ENCODE measurements around the gene NCOA5.

NCOA5 gene

GRCh38 chr20:46119028-46119546 lies 29.3 kb upstream of the NCOA5 start:
- no peak for TF ChIP-seq CTCF (conservative IDR thresholded peaks at IDR 0.05)
- no peak for TF ChIP-seq ZFX (IDR thresholded peaks at IDR 0.05)

GRCh38 chr20:46118481-46119020 lies 28.8 kb upstream of the NCOA5 start:
- H3K27ac ChIP-seq, result no peak overlapping the region
- TF ChIP-seq ZFX (IDR thresholded peaks at IDR 0.05) (no peak), CTCF (conservative IDR thresholded peaks at IDR 0.05) (no peak)

More at GRCh38 chr20:46119028-46119546, 29.3 kb upstream of the NCOA5 start:
- H3K27ac ChIP-seq, result no peak overlapping the region

- TF ChIP-seq CTCF (conservative IDR thresholded peaks at IDR 0.05) (no peak), ZFX (IDR thresholded peaks at IDR 0.05) (no peak)
- no peak within 1 kb of the TSS for H3K27ac ChIP-seq
Measured at GRCh38 chr20:46117704-46118467, 28.1 kb upstream of the NCOA5 start, which contains the start of gene CD40. Gene CD40 (plus strand): TSS chr20:46118314. CDS start chr20:46118344, 30 bp downstream.

GRCh38 chr20:46114449-46114848 lies 24.7 kb upstream of the NCOA5 start:
- TF ChIP-seq ZFX (IDR thresholded peaks at IDR 0.05), result no peak
- H3K27ac ChIP-seq, result no peak overlapping the region

GRCh38 chr20:46113113-46113470 lies 23.3 kb upstream of the NCOA5 start:
- H3K27ac ChIP-seq, result no peak overlapping the region
- TF ChIP-seq CTCF (conservative IDR thresholded peaks at IDR 0.05) (no peak), ZFX (IDR thresholded peaks at IDR 0.05) (no peak)

GRCh38 chr20:46112430-46113112 lies 22.8 kb upstream of the NCOA5 start:
- TF ChIP-seq ZFX (IDR thresholded peaks at IDR 0.05) (no peak), CTCF (conservative IDR thresholded peaks at IDR 0.05) (no peak)
- no peak overlapping the region for H3K27ac ChIP-seq

GRCh38 chr20:46111836-46112212 lies 22.1 kb upstream of the NCOA5 start:
- no peak overlapping the region for H3K27ac ChIP-seq
- TF ChIP-seq CTCF (conservative IDR thresholded peaks at IDR 0.05) (no peak), ZFX (IDR thresholded peaks at IDR 0.05) (no peak)
